Measurements from ENCODE around the gene CNTN2.

Gene CNTN2

GRCh38 chr1:205057808-205058575 is 15.0 kb downstream of the CNTN2 start:
- DNase-seq = no peak

GRCh38 chr1:205058853-205059252 is 15.8 kb downstream of the CNTN2 start:
- DNase-seq = no peak

- DNase-seq = no peak
Observed at GRCh38 chr1:205059660-205060059, 16.6 kb downstream of the CNTN2 start.

GRCh38 chr1:205060746-205061145 is 17.7 kb downstream of the CNTN2 start:
- no peak for DNase-seq

GRCh38 chr1:205061227-205061626 is 18.2 kb downstream of the CNTN2 start:
- DNase-seq = no peak

- peak; percentile 84 for DNase-seq
Observed at GRCh38 chr1:205061665-205062069, 18.7 kb downstream of the CNTN2 start.

GRCh38 chr1:205062319-205062718 is 19.3 kb downstream of the CNTN2 start:
- DNase-seq = no peak

- no peak for DNase-seq
Observed at GRCh38 chr1:205062895-205063294, 19.9 kb downstream of the CNTN2 start.

- no peak for DNase-seq
Observed at GRCh38 chr1:205064301-205064700, 21.3 kb downstream of the CNTN2 start.

GRCh38 chr1:205064741-205065316 is 21.8 kb downstream of the CNTN2 start:
- DNase-seq = no peak

GRCh38 chr1:205065666-205066065 is 22.7 kb downstream of the CNTN2 start:
- no peak for DNase-seq

GRCh38 chr1:205066141-205066818 is 23.3 kb downstream of the CNTN2 start:
- no peak for DNase-seq

- no peak for DNase-seq
Observed at GRCh38 chr1:205067031-205067430, 24.0 kb downstream of the CNTN2 start.

- DNase-seq = no peak
Observed at GRCh38 chr1:205068001-205068400, 25.0 kb downstream of the CNTN2 start.

- DNase-seq = no peak
Observed at GRCh38 chr1:205068457-205069040, 25.5 kb downstream of the CNTN2 start.

GRCh38 chr1:205069371-205070125 is 26.5 kb downstream of the CNTN2 start:
- no peak for DNase-seq

GRCh38 chr1:205071028-205071409 is 28.0 kb downstream of the CNTN2 start:
- no peak for DNase-seq

GRCh38 chr1:205071801-205072200 is 28.8 kb downstream of the CNTN2 start:
- DNase-seq = no peak

- DNase-seq = no peak
Observed at GRCh38 chr1:205072286-205072685, 29.3 kb downstream of the CNTN2 start.

- DNase-seq = no peak
Observed at GRCh38 chr1:205072881-205073280, 29.9 kb downstream of the CNTN2 start.

- no peak for DNase-seq
Observed at GRCh38 chr1:205073511-205073910, 30.5 kb downstream of the CNTN2 start.

- DNase-seq = no peak
Observed at GRCh38 chr1:205074084-205074483, 31.1 kb downstream of the CNTN2 start.

GRCh38 chr1:205074513-205074912 is 31.5 kb downstream of the CNTN2 start:
- no peak for DNase-seq

All from activated T-cell treated with anti-CD3 and anti-CD28 coated beads, Interleukin-2, amount 50 U/mL, for 48 hours (primary cell).